Stimulated activated CD4-positive, alpha-beta T cell treated with anti-CD3 and anti-CD28 coated beads, Interleukin-1b, Interleukin-23, amount 100 ng/mL, for 24 hours (primary cell): Measurements from ENCODE around the gene TMEM53.
"Not testable (repeated sequence)": the region's sequence is repeated elsewhere in the genome, so short reads cannot be mapped to it uniquely, and the experiment has no call there.

Experiments used
- DNase-seq, 4 experiments: peaks; one replicate each; pipeline ENCODE4 v3.0.0-alpha.2; 2020; ENCODE audit warnings: low read depth in 4 of 4, low spot score in 1 of 4

Gene TMEM53

DNA sequence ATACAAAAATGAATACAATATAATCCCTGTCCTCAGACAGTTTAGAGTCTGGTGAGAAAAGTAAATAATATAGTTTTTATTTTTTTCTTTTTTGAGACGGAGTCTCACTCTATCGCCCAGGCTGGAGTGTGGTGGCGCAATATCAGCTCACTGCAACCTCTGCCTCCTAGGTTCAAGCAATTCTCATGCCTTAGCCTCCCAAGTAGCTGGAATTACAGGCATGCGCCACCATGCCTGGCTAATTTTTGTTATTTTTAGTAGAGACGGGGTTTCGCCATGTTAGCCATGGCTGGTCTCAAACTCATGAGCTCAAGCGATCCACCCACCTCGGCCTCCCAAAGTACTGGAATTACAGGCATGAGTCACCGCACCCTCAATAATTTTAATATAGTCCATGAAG, 25.1 kb upstream of the TMEM53 start:
- not testable (repeated sequence) for DNase-seq

DNA sequence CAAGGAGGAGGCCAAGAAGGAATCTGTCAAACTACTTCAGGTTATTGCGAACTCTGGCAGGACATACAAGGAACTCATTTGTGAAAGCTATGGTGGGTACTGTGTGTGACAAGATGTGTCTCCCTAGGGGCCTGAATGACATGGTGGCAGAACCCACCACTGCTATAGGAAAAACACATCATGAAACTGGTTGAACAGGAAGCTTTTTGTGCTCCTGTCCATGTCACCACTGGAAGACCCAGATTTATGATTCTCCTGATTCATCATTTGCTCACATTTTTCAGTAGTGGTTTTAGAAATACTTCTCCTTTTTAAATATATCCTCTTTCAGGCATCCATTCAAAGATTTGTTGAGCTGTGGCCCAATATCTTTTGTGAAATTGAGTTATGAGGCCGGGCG, 23.9 kb upstream of the TMEM53 start:
- no peak for DNase-seq

DNA sequence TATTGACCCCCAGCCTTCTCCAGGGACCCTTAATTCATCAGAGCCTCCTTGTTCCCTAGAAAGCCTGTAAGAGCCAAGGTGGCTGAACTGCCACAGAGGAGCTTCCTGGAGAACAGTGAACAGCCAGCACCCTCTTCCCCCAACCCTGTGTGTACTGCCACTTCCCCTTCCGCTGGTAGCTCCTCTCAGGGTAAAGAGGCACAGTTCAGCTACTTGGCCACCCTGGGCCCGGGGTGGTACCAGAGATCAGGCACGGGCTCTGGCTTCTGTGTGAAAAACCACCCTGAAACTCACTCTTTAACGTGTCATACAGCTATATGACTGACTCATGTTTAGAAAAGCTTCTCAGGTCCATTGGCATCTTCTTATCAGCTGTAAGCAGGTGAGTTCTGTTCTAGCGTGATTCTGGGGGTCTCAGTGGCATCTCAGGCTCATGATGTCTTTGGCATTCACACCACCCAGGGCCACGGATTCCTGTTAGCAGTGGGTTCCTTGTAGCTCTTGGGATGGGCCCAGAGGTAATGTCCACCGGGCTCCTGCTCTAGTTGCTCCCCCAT, 22.6 kb upstream of the TMEM53 start:
- no peak for DNase-seq

DNA sequence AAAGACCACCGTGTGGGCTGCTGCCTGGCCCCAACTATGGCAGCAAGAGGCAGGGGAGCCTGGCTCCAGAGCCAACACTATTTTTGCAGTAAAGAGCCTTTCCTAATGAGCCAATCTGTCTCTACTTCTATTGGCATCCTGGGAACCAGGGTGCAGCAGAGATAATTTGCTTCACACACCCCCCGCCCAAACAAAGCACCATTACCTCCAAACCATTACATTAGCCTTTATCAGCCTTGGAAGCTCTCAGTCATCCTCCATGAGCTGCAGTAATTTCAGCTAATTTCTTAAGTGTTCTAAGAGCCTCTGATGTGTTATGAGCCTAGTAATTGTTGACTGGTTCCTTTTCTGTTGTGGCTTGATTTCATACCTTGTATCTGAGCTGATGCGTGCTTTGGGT, 21.8 kb upstream of the TMEM53 start:
- no peak for DNase-seq

DNA sequence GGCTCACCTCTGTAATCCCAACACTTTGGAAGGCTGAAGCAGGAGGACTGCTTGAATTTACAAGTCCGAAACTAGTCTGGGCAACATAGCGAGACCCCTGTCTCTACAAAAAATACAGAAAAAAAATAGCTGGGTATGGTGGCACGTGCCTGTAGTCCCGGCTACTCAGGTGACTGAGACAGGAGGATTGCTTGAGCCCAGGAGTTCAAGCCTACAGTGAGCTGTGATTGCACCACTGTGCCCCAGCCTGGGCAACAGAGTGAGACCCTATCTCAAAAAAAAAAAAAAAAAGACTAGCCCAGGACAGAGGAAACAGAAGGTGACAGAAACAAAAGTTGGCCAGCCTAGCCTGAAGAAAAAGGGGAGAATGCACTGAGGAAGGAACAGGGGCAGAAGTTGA, 21.4 kb upstream of the TMEM53 start:
- no peak for DNase-seq

DNA sequence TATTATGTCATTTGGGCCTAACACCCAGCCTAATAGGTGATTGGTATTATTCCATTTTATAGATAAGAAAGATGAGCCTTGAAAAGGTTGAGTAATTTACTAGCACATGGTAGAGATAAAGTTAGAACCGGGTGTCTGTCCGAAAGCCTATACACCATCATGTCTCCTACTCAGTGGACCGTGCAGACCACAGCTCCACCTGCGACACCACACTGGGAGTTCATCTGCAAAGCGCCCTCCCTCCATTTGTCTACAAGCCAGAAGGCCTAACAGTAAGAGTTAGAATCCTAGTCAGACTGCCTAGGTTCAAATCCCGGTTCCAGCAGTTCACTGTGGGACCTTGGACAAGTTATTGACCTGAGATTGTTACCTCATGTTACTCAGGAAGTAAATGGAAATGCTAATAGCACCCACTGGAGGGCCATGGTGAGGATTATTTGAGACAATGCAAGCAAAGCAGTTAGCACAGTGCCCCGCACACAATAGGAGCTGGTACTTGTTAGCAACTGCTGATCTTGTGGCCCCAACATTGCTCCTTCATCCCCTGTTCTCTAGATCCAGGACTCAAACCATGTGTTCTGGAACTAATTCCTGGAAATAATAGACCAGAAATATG, 20.7 kb upstream of the TMEM53 start:
- no peak for DNase-seq

DNA sequence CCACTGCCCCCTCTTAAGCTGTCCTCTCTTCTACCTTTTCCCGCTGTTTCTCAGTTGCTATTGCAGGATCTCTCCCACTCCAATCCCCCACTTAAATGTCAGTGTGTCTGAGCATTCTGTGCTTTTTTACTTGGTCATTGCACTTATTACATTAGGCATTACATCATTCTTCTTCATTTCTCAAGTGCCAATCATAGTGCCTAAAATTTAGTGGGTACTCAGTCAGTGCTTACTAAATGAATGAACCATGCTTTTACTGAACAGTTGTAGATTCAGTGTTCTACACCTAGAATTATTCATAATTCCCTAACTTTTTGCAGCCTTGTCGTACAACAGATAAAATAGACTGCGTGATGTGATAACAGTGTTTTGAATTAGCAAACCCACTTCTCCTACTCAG, 19.6 kb upstream of the TMEM53 start:
- no peak for DNase-seq

DNA sequence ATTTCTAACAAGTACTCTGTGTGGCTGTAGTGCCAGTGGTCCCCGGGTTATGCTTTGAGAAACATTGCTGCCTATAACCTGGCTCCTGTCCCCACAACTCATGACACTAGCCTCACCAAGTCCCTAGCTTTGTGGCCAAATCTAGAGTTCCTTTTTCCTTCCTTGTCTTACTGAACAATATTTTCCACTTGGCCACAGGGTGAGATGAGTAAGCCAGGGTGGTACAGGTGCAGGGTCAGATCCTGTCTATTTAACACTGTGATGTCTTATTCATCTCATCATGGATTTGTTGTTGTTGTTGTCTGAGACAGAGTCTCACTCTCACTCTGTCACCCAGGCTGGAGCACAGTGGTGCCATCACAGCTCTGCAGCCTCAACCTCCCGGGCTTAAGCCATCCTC, 18.9 kb upstream of the TMEM53 start:
- no peak for DNase-seq

DNA sequence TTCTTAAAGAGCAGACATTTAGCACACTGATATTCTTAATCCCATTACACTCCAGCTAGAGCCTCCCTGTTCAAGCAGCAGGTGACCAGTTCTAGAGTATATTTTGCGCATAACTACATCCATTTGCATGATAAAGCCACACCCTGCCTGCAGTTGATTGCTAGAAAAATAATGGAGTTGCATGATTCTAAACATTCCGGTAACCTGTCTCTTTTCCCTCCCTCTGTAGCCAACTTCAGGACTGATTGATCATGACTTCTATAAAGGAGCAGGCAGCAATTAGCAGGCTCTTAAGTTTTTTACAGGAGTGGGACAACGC, 15.1 kb upstream of the TMEM53 start:
- DNase-seq, result no peak

DNA sequence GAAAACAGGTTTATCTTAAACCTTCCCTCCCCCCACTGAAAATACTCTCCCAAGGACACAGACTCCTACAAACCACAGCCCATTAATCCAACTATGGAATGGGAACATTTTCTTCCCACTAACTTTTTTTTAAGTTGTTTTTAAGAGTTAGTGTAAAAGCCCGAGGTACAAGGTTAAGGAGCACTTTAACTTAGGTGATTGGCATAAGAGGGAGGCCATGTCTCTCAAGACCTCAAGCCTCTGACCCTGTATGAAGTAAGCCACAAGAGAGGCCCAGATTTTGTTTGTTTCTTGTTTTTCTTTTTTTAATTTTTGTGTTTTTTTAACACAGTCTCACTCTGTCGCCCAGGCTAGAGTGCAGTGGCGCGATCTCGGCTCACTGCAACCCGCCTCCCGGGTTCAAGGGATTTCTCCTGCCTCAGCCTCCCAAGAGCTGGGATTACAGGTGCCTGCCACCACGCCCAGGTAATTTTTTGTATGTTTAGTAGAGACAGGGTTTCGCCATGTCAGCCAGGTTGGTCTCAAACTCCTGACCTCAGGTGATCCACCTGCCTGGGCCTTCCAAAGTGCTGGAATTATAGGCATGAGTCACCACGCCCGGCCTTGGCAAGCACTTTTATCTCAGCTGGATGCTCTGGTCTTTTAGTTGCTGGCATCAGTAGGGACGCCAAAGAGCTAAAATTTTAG, 14.6 kb upstream of the TMEM53 start:
- DNase-seq, result no peak

DNA sequence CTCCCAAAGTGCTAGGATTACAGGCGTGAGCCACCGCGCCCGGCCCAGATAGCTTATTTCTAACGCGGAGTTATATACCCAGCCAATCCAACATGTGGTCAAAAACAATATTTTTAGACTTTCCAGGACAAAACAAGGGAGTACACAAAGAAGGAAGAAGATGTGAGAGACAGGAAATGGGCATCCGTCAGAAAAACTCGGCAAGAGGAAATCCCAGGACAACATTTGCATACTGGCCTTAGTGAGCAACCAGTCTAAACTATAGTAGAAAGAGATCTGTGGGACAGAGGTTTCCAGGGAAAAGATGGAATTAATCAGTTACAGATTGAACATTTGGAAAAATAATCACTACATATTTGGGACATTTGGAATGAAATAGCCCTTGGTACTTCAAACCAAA, 11.6 kb upstream of the TMEM53 start:
- no peak for DNase-seq

DNA sequence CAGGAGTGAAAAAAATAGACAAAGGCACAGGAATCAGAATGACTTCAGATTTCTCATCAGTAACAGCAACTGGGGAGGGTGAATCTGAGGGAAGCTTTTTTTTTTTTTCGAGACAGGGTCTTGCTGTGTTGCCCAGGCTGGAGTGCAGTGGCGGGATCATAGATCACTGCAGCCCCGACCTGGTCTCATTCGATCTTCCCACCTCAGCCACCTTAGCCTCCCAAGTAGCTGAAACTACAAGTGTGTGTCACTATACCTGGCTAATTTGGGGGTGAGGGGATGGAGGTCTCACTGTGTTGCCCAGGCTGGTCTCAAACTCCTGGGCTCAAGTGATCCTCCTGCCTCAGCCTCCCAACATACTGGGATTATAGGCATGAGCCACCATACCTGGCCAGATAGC, 10.9 kb upstream of the TMEM53 start:
- DNase-seq, result no peak

DNA sequence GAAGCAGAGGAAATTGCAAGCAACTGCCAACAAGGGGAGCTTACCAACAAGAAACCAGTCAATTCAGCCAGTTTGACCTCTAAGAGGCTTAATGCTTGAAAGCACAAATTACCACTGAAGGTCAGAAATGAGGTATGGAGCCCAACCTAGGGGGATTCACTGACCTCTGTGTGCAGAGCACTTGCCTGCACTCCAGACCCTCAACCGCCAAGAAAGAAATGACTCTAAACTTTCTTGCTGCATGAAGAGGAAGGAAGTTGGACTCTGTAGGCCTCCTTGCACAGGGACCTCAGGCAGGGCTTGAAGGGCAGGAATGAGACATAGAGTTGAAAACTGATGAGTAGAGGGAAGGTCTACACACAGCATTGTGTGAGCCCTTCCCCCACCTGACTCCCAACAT, 10.2 kb upstream of the TMEM53 start:
- DNase-seq, result no peak

DNA sequence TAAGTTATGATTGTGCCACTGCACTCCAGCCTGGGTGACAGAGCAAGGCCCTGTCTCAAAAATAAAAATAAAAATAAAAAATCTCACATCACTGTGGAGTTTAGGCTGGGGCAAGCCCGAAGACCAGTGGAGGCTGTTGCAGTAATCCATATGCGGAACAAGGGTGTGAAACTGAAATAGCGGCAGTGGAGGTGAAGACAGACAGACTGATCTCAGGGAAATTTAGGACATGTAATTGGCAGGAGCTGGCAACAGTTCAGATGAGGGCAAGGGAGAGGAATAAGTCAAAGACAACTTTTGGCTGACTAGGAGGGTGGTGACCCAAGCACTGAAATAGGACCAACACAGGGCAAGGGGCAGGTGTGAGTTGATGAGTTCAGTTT, 8.6 kb upstream of the TMEM53 start:
- no peak for DNase-seq

DNA sequence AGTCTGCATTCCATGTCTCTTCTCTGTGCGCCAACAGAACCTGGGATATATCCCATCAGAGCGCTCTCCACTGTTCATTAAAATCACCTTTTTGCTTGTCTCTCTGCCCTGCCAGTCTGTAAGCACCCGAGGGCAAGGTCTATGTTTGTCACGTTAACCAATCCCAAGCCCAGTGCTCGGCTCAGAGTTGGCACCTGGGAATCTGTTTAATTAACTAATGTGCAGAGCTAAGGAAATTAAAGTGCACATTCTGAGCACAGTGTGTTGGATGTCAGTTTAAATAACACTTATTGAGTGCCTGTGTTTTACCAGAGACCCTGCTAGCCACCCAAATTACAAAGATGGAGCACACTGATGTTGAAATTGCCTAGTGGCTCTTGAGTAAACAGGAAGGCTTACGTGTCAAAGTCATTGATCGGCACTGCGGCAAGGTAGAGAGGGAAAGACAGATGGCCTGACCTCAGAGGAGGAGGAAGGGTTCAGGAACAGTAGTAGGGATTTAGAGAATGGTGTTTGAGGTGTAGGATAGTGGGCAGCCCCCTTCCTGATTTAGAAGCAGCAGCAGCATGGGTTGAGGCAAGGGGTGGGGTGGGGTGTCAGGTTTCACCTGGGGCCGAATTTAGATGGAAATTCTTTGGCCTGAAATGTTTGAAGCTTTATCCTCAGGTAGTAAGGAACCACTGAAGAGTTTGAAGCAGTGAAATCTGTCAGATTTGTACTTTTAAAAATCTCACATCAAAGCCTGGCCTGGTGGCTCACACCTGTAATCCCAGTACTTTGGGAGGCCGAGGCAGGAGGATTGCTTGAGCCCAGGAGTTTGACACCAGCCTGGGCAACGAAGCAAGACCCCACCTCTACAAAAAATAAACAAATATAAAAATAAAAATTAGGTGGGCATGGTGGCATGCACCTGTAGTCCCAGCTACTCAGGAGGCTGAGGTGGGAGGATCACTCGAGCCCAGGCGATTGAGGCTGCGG, 7.9 kb upstream of the TMEM53 start:
- DNase-seq, result no peak

DNA sequence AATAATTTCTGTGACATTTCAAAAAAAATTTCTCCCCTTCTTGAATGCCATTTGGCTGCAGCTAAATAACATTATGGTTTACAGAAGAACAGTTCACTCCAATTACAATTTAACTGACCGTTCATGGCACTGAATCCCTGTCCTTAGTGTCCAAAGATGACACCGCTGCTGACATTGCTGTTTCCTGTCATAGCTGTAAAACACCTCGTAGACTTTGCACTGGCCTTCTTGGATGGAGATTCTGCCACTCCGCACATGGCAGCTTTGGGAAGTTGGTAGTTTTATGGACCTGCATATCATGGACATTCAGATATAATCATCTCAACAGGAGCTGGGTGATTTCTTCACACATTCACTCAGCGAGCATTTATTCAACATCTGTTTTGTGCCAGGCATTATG, 5.2 kb upstream of the TMEM53 start:
- no peak for DNase-seq

DNA sequence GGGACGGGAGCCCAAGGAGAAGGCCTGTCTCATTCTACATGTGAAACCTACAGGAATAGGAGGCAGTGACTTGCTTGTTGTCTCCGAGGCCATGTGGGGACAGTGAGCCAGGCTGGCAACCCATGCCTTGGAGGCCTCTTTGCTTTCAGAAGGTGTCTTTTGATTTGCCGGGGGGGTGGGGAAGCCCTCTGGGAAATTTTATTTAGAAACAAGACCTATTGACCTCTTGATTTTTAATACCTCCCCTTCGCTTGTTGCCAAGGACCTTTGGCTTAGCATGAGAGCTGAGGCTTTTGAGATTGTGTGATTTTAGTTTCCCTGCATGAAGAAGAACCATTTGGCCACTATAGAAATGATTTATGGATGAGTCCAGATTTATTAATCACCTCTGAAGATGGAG, 4.3 kb upstream of the TMEM53 start:
- no peak for DNase-seq

DNA sequence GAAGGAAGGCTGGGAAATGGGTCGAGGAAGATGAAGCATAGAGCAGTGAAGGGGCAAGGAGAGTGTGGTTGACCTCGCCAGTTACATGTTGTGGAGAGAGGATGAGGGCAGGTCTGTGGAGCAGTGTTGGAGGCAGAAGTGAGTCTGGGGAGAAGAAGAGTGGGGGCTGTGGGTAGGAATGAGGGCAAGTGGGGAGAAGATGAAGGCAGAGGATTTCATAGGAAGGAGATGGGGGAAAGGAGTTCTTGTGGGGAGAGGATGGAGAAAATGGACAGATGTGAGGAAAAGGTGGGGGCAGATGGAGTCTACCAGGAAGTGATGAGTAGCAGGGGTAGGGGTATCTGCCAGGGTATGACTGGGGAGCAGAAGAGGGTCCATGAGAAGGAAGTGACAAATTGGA, 3.8 kb upstream of the TMEM53 start:
- DNase-seq, result no peak

DNA sequence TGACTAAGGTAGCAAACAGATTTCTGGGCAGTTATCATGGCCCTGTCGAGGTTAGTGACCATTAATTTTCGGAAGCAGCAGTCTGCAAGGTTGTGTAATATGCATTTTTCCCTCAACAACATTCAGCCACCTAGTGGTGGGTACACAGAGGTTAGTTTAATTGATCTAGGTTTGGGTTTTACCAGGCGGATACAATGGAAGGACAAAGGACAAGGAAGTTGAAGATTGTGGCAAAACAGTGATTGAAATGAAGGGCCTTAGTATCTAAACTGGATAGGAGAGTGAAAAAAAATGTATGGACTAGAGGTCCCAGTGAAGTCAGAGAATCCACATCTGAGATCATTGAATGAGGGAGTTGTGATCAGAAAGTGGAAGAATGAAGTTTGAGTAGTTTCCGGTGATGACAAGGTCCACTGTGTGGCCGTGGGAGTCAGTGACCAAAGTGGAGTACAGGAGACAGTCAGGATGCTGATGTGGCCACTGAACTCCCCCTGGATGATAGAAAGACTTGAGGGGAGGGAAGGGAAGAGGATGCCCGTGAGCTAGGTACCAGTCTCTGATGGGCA, 3.0 kb upstream of the TMEM53 start:
- no peak for DNase-seq

DNA sequence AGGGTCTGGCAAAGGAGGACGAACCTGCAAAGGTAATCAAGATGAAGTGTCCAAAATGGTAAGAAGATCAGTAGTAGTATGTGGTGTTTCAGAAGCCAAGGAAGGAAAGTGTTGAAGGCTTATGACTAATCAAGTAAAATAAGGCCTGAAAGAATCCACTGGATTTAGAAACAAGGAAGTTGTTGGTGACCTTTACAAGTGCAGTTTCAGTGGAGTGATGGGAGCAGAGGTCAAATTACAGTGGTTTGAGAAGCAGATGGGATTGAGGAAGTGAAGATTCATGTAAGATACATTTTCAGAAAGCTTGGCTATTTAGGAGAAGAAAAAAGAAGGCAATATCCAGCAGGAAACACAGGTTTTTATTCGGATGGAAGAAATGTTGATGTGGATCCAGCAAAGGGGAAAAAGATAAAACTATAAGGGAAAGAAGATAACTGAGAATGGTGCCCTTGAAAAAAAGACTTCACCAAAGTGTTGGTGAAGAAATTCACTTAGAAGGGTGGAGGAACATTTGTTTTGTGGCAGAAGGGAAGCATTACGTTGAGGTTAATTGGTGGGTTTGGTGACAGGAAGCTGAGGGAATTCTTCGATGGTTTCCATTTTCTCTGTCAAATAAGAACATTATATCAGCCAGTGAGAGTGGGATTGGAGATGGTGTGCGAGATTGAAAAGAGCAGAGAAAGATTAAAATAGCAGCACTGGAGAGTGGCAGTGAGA, 2.4 kb upstream of the TMEM53 start:
- no peak for DNase-seq

DNA sequence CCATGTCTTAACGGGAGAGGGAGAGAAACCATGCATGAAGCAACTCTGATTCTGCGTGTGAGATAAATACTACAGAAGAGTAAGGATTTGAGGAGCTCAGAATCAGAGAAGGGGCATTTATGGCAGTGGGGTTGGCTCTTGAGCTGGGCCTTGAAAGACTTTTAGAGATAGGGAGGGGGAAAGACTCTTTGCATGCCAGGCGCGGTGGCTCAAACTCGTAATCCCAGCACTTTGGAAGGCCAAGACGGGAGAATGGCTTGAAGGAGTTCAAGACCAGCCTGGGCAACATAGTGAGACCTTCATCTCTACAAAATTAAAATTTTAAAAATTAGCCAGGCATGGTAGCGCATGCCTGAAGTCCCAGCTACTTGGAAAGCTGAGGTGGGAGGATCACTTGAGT, 905 bp upstream of the TMEM53 start:
- no peak for DNase-seq
